GM04503 (cell line): Measurements from ENCODE around the gene HPCAL1.

Source experiments
- DNase-seq: peaks from one replicate; pipeline ENCODE4 v3.0.0-alpha.2; 2012; ENCODE audit warnings: low read depth

HPCAL1 gene

GRCh38 chr2:10467401-10467800 lies 164.7 kb downstream of the HPCAL1 start:
- no peak for DNase-seq

DNA sequence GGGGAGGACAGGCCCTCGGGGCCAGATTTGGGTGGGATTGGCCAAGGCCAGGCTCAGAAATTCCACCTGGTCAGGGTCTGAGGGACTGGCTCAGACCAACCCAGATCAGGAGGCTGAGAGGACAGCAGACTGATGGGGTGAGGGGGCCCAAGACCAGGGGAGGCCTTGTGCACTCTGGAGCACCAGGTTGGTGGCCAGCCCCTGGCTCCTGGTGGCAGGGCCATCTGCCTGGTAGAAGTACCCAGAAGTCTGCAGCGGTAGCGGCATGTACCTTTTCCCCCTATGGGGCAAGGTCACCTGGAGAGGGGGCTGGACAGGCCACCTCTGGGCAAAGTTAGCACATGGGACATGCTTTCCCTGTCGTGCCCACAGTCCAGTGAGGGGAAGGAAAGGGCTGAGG lies 166.6 kb downstream of the HPCAL1 start:
- no peak for DNase-seq

DNA sequence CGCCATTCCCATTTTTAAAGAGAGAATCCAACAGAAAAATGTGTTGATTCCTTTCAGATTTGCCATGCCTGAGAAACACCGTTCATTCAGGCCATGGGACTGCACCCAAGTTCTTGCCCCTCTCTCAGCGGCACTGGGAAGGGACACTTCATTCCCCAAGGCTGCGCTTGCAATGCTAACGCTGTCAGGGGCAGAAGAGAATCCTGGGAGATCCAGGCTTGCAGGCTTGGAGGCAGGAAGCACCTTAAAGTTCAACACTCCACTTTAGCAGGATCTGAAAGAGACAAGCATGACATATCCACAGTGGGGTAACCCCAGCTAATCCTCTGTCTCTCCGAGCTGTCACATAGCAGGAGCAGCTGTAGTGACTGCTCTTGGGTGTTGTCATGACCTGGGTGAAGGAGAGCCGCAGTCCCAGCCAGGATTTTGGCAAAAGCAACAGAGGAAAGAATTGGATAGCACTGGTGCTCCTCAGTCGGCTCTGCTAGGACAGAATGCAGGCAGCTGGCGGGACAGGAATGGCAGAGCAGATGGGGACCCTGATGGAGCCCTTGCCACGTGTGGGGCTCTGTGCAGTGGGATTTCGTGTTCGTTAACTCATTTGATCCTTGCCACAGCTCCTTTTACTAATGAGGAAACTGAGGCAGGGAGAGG lies 167.4 kb downstream of the HPCAL1 start:
- no peak for DNase-seq

DNA sequence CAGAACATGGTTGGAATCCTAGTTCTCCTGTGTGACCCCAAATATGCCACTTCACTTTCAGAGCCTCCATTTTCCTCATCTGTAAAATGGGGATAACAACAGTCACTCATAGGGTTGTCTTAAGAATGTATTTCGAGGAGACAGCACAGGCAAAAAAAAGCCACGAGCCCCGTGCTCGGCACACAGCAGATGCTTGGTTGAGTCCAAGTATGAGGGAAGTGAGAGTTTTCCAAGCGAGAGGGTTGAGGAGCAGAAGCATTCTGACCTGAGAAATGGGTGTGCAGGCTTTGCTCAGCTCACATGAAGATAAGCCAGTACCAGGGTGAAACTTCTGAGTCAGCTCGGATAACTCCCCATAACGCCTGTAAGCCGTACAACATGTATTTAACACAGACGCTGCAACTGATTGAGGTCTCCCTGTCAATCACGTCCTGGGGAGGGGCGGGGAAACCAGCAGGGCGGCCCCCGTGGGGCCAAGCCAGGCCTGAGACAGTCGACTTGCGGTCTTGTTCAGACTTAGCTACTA lies 168.4 kb downstream of the HPCAL1 start:
- no peak for DNase-seq

DNA sequence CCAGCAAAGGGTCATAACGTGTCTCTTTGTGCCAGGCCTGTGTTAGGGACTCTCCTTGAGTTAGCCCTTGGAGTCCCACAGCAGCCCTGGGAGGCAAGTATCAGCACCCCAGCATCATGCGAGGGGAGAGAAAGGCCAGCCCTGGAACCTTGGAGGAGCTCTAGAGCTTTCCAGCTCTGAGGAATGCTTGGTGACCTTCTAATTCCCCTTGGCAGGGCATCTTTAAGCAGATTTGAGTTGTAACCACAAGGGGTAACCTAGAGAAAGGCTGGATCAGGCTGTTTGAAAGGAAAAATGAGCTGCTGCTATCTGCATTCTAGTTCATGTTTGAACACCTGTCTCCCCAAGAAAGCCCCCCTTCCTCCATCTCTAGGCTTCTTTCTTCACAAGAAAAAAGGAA lies 169.3 kb downstream of the HPCAL1 start:
- DNase-seq: no peak

DNA sequence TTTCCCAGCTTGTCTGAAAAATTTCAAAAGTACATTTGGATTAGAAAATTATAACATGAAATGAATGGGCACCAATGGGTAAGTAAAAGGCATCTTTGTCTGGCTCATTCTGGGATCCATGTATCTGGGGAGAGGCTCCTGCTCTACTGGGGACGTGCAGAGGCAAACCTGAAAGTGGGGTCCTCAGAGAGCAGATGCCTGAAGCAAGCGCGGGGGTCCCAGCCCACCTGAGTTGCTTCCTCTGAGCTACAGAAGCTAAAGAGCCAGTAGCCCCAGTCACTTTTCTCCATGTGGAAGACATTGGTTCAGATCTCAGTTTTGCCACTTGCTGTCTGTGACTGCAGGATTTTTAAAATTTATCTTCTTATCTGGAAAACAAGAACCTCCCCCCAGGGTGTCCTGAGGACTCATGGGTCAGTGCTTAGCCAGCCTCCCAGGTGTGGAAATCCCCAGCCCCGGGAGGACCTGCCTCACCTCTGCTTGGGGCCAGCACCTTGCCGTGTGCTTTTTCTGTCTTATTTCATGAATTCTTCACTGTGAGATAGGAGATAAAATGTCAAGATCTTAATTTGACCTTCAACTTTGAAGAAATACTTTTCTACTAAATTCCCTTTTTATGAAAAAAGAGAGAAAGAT lies 170.5 kb downstream of the HPCAL1 start:
- DNase-seq: no peak

DNA sequence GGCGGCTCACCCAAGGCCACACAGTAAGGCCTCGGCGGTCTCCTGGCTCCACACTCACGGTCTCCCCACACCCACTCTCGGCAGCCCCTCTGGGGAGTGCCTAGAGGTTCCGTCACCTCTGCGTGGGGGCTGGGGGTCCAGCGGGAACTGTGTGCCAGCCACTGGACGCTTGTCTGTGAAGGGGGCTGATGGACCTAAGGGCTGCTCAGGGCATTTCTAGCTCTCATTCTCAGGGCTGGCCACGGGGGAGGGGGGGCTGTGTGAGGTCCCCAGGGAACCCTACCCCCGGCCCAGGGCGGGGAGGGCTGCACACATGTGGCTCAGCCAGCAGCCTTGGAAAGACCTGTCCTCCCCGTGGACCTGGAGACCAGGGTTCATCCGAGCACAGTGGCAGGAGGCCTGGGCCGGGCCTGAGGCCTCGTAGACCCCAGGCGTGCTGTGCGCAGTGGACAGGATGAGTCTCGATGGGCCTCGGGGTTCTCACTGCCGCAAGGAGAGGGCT lies 172.6 kb downstream of the HPCAL1 start:
- DNase-seq: no peak

DNA sequence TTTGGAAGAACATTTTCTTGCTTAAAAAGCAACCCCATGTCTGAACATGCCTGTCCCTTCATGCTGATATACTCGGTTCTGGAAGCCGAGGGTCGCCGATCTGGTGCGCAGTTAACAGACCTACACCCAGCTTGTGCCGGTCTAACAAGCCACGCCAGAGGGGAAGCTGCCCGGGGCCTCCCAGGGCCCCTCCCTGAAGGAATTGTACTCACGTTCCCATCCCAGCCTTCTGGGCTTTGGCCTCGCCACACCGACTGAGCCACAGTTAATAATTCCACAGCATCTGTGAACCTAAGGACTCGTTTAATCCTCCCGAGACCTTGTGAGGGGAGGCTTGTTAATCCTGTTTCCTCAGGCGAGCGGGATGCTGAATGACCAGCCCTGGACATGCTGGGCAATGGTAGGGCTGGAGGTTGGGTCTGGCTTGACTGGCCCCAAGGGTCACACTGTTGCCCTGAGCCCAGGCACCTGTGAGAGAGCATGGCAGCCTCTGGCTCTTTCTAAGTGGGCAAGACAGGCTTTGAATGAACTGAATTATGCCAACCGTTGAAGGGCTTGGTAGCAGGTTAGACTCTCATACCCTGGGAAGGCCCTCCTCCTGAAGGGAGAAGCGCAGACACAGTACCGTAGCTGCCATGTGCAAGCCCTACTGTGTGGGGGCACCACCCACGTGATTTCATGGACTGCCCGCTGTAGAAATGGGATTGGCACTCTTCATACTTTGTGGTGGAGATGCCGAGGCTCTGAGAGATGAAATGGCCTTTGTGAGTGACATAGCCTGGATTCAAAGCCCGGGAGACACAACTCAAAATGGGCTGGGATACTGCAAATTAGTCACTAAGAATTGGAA lies 173.3 kb downstream of the HPCAL1 start:
- DNase-seq: no peak

DNA sequence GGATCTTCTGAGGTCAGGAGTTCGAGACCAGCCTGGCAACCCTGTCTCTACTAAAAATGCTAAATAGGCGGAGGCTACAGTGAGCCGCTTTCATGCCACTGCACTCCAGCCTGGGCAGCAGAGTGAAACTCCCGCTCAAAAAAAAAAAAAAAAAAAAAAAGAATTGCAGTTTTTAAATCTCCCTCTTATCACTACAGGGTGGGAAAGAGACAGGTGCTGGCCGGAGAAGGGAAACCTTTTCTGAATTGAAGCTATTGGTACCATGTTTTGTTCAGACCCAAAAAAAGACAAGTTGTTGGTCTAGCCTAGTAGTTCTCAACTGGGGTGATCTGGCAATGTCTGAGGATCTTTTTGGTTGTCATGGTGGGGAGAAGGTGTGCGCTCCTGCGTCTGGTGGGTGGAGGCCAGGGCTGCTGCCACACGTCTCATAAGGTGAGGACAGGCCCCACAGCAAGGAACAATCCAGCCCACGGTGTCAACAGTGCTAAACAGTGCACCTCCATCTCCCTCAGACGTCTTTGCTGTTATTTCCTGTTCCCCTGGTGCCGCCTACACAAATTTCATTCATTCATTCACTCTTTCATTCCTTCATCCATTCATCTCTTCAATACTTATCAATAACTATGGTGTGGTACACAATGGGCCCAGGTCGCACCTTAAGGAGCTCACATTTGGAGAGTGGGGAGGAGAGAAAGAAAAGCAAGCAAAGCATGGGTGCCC lies 174.2 kb downstream of the HPCAL1 start:
- DNase-seq: no peak
